ENCODE measurements around the gene CHFR. TPM values are rescaled to one million over a fixed set of nuclear protein-coding genes. Genes with fewer than 3 reads are reported as not detected.

CHFR gene
- total and polyA plus RNA-seq, 9 of the 15 experiments (the other 6 are each of a cell fraction or from before 2014, with no cell fraction given): 0.61 to 33.9 (median 19.3) TPM

GRCh38 chr12:132887513-132888351 is at the start of gene CHFR (continued):
- TF ChIP-seq UBTF (IDR thresholded peaks at IDR 0.05; ENCODE audit: borderline replicate concordance in 1 of 2, low read depth in 2 of 2, low read length in 2 of 2) (no peak), IRF2 (CRISPR knock-in tag; IDR thresholded peaks at IDR 0.05) (no peak), HDGF (IDR thresholded peaks at IDR 0.05) (no peak), ZBTB12 (CRISPR knock-in tag; IDR thresholded peaks at IDR 0.05) (peak; percentile 76), KDM4B (IDR thresholded peaks at IDR 0.05; ENCODE audit: borderline replicate concordance in 2 of 2, low read depth in 1 of 2) (no peak), PYGO2 (tag; IDR thresholded peaks at IDR 0.05) (0 out of 2 replicates have a peak, but pooled peaks have one; percentile 51), STAG1 (CRISPR knock-in tag; IDR thresholded peaks at IDR 0.05; ENCODE audit: borderline replicate concordance) (no peak), ARNT (IDR thresholded peaks at IDR 0.05) (no peak), ZNF347 (CRISPR knock-in tag; IDR thresholded peaks at IDR 0.05; ENCODE audit: low read depth) (no peak), EWSR1 (IDR thresholded peaks at IDR 0.05; ENCODE audit: borderline replicate concordance, low read depth, partially characterized antibody) (no peak), RBM22 (IDR thresholded peaks at IDR 0.05; ENCODE audit: low read depth, low read length, poor library complexity, severe bottlenecking) (no peak), AFF1 (IDR thresholded peaks at IDR 0.05; ENCODE audit: low read depth in 1 of 2, partially characterized antibody in 2 of 2) (no peak), ZC3H11A (IDR thresholded peaks at IDR 0.05; ENCODE audit: low read depth, low read length) (0 out of 2 replicates have a peak, but pooled peaks have one; percentile 32), HMG20A (CRISPR knock-in tag; conservative IDR thresholded peaks at IDR 0.05) (no peak), TGIF2 (CRISPR knock-in tag; IDR thresholded peaks at IDR 0.05) (peak; percentile 59; the same call in 1 of the 2 replicates), TRIM25 (IDR thresholded peaks at IDR 0.05; ENCODE audit: borderline replicate concordance) (no peak), OTX1 (CRISPR knock-in tag; IDR thresholded peaks at IDR 0.05) (no peak)

All from K562 (cell line).